NCI-H748 (cell line): Measurements from ENCODE around the gene AP1B1.

Source experiments
- DNase-seq: peaks from one replicate; lab custom pipeline; 2025; ENCODE audit not compliant: unreplicated experiment; lab: John Stamatoyannopoulos, UW

Gene AP1B1

DNA sequence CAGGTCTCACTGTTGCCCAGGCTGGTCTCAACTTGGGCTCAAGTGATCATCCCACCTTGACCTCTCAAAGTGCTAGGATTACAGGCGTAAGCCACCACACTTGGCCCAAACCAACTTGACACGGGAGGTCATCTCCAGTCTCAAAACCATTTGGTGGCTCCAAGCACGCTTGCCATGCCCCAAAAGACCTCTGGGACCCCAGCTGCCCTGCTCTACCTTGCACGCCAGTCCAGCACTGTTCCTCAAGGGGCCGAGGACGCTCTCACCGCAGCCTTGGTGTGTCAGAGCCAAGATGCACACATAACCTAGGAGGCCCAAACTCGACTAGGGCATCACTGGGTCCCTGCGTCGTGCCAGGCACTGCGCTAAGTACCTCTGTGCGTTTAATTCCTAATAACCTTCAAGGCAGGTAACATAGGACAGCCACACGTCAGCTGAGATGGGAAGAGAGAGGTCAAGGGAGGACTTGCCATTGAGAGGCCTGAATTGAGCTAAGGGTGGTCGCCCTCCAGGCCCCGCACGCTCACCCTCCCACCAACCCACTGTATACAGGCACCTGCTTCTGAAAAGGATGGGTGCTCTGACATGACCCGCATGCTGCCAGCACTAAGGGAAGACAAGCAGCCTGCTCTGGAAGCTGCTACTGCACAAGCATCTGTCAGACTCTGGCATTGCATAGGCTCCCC, 86.5 kb downstream of the AP1B1 start:
- DNase-seq: no peak

DNA sequence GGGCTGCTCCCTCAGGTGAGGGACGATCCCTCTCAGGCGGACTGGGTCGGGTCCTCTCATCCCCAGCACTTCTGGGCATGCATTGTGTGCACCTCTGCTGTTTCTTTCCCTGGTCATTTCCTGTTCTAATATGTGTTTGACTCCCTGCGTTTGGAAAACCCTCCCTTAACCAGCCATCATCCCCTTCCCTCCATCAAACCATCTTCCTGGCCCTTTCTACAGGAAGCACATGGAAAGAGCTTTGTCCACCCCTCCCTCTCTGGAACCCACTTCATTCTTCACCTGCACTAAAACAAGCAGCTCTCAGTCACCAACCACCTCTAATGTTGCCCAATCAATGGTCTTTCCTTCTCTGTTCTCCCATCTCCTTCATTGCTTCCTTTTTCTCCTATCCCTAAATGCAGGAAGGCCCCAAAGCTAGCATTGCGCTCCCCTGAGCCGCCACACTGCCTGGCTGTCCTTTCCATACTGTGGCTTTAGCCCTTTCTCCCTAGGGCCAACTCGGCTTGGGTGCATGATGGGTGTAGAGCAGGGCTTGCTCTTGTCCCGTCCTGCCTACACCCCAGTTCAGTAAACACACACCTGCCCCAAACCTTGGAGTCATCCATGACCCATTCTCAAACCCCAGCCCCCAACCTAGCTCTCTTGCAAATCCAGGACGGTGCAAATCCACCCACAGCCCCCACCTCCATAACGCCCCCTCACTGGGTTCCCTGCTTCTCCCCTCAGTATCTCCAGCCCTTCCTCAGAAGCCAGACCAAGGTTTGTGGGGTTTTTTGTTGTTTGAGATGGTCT, 87.4 kb downstream of the AP1B1 start:
- no peak for DNase-seq

DNA sequence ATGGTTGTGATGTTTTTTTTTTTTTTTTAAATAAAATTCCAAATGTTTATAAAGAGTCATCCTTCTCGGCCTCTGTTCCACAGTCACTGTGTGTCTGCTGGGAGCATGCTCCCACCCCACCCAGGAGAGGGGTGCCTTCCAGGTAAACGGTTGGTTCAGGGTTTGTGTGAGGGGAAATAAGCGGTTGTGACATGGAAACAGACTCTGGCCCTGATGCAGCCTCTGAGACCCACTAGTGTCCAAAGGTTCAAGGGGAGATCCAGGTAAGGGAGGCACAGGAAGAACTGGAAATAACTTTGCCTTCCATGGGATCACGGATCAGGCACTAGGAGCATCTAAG, 87.9 kb downstream of the AP1B1 start:
- DNase-seq: no peak

DNA sequence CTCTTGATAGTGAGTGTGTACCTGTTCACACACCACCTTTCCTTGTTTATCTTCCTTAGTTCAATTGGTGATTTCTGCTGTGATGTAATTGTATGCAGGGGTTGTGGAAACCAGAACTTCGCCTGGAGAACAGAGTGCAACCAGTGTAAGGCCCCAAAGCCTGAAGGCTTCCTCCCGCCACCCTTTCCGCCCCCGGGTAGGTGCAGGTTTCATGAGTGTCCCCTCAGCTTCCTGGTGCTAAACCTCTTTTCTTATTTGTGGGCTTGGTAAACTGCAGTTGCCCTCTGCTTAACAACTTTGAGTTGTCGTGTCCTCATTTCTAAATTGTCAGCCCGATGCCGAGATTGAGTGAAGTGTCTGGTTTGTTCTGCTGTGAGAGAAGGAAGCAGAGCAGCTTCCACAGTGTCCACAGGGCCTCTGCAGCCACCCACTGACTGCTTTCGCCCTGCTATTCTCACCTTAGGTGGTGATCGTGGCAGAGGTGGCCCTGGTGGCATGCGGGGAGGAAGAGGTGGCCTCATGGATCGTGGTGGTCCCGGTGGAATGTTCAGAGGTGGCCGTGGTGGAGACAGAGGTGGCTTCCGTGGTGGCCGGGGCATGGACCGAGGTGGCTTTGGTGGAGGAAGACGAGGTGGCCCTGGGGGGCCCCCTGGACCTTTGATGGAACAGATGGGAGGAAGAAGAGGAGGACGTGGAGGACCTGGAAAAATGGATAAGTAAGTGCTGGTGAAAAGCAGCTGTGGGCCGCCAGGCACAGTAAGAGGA, 89.1 kb downstream of the AP1B1 start:
- no peak for DNase-seq

DNA sequence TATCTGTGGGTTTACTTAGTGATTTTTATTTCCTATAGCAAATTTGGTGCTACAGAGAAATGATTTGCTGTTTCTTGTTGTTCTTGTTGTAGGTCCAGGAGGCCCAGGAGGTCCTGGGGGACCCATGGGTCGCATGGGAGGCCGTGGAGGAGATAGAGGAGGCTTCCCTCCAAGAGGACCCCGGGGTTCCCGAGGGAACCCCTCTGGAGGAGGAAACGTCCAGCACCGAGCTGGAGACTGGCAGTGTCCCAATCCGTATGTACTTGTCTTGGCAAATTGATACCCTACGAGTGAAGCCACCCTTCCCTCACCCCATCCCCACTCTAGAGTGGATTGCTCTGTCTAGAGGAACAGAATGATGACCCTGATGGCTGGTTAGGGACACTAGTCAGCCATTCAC, 89.7 kb downstream of the AP1B1 start:
- DNase-seq: no peak

DNA sequence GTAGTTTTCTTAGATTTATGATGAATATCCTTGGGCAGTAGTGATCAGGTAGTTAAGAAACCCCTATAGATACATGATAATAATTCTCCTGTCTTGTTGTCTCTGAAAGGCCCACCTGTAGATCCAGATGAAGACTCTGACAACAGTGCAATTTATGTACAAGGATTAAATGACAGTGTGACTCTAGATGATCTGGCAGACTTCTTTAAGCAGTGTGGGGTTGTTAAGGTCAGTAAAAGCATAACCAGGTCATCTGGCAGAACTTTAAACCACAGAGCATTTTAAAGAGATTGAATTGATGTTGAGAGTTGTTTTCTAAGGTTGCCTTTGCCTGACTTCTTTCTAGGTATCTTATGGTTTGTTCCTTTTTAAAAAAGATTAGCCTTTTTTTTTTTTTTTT, 96.0 kb downstream of the AP1B1 start:
- no peak for DNase-seq

DNA sequence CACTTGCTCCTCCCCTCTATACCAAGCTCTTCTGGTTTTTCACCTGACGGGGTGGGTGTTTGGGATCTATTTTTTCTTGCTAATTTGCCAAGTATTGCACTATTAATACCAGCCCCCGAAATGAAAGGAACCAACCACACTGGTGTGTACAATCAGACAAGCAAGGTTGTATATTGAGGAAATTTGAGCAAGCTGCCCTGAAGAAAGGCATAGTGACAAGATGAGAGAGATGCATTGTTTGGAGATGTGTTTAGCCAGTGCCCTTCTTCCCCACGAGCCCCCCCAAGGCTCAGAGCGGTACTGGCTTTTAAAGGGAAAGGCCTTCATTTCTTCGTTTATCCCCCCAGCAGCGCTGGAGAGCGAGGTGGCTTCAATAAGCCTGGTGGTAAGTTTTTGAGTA, 97.2 kb downstream of the AP1B1 start:
- no peak for DNase-seq

DNA sequence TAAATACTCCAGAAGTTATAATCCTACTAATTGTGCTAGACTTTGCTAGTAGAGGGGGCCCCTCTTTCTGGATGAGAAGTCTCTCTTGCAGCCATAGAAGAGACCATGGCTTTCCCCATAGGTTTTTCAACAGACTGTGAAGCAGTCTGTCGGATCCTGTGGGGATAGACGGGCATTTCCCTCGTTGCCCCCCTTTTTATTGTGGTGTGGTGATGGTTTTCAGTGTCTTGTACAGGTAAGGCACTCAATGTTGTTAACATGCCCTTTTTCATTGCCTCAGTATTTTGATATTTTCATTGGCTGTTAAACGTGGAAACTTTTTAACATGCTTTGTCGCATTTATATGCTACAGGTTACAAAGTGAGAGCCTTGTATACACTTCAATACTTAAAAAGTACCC, 98.3 kb downstream of the AP1B1 start:
- DNase-seq: no peak

DNA sequence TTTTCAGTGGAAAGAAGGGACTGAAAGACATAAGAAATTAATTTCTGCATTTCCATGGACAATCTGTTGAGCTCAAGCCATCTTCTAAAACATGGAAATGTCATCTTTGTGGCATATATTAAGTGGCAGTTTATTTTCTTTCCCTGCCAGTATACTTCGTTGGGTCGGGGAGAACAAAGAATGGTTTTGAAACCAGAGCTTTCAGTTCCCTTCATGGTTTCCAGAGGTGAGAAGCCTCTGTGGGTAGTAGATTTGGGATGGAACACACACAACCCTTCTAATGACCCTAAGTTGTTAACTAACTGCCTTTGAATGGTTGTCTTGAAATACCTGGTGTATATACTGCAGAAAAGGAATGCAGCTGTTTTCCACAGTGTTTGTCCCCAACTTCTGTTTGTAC, 99.5 kb downstream of the AP1B1 start:
- no peak for DNase-seq

DNA sequence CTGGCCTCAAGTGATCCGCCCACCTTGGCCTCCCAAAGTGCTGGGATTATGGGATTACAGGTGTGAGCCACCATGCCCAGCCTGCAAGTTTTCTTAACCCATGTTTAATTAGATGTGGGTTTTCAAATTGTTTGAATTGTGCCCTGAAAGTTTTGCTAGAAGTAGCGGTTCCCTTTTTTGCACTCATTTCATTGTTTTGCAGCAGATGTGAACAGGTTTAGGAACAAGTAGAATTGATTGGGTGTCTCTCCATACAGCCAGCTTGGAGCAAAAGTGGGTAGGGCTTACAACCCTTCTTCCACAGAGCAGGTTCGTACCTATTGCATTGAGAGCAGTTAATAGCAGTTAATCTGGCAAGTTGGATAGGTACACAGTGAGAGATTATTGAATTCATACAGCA, 104.2 kb downstream of the AP1B1 start:
- DNase-seq: no peak

DNA sequence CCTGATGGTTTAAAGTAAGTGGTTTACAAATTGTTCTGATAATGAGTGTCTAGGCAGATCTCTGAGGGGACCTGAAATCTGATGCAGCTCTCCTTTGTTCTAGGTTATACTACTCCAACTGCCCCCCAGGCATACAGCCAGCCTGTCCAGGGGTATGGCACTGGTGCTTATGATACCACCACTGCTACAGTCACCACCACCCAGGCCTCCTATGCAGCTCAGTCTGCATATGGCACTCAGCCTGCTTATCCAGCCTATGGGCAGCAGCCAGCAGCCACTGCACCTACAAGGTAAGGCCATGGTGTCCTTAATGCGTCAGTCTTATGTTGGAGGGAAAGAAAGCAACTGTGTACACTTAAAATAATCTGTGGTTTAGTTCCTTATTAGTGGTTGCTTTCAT, 110.4 kb downstream of the AP1B1 start:
- no peak for DNase-seq
